IPS-18a (cell line): ENCODE data around the gene LARGE1.

Source experiments
- H3K27ac ChIP-seq: one replicate; pipeline ENCODE4 v1.5.1; 2013; ENCODE audit warnings: low read length
- H3K27me3 ChIP-seq: one replicate; pipeline ENCODE4 v1.6.1; 2013; ENCODE audit warnings: mild to moderate bottlenecking, low read length; ENCODE audit not compliant: control insufficient read depth, insufficient read depth
- H3K36me3 ChIP-seq: one replicate; pipeline ENCODE4 v1.6.1; 2013; ENCODE audit warnings: low read depth, low read length; ENCODE audit not compliant: control insufficient read depth
- H3K4me1 ChIP-seq: one replicate; pipeline ENCODE4 v1.6.1; 2013; ENCODE audit warnings: low read depth, low read length; ENCODE audit not compliant: control insufficient read depth
- H3K4me3 ChIP-seq: one replicate; pipeline ENCODE4 v1.5.1; 2013; ENCODE audit warnings: low read length
- H3K9ac ChIP-seq: one replicate; pipeline ENCODE4 v1.6.1; 2013; ENCODE audit warnings: mild to moderate bottlenecking, low read length, moderate library complexity
- H3K9me3 ChIP-seq: one replicate; pipeline ENCODE4 v1.6.1; 2013; ENCODE audit warnings: low read depth, low read length; ENCODE audit not compliant: control insufficient read depth

Gene LARGE1

DNA sequence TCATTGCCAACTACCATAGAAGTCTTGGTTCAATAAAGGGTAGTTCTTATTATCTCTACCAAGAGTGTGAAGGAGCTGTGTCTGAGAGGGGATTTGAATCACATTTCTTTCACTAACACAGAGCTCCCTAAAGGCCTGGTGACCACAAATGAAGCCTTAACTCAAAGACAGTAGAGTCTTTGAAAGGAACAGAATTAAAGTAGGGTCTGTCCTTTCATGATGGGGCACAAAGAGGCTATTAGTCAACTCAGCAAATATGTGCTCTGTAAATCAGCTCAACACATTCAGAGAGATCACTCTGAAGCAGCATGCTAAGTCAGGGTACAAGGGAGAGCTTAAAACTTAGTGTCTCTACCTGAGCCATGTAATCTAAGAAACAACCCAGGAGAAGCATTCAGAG, 649.7 kb downstream of the LARGE1 start:
- Histone ChIP-seq H3K36me3 (peaks cover 5% of the 10 kb centered on the region), H3K27me3 (no peaks in the 10 kb centered on the region), H3K9me3 (no peaks in the 10 kb centered on the region), H3K4me3 (no peak overlapping the region), H3K4me1 (no peaks in the 10 kb centered on the region), H3K27ac (no peak overlapping the region), H3K9ac (no peak overlapping the region)

GRCh38 chr22:33261699-33262098, 658.6 kb downstream of the LARGE1 start:
- Histone ChIP-seq H3K9me3 (no peaks in the 10 kb centered on the region), H3K36me3 (no peaks in the 10 kb centered on the region), H3K27me3 (no peaks in the 10 kb centered on the region), H3K27ac (no peak overlapping the region), H3K4me1 (no peaks in the 10 kb centered on the region), H3K4me3 (no peak overlapping the region), H3K9ac (no peak overlapping the region)

- Histone ChIP-seq H3K4me3 (no peak overlapping the region), H3K4me1 (no peaks in the 10 kb centered on the region), H3K9me3 (no peaks in the 10 kb centered on the region), H3K27me3 (no peaks in the 10 kb centered on the region), H3K36me3 (no peaks in the 10 kb centered on the region), H3K9ac (no peak overlapping the region), H3K27ac (no peak overlapping the region)
These were observed 659.8 kb downstream of the LARGE1 start for GRCh38 chr22:33260498-33260897.

DNA sequence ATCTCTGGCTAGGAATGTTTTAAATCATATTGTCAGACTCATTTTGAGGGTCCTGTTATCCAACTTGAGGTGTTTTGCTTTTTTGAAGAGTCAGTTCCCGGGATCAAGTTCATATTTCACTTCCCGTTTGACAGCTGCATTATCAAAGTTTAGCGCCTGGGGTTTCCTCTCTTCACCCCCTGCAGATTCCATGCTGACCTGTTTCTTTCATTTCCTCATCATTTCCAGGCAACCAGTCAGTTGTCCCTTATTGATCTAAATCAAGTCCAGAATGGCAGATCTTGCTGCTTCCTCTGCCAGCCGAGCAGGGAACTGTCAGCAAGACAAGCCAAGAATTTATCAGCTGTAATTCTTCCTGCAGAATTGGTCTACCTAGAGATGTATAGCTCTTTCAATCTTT, 664.5 kb downstream of the LARGE1 start:
- H3K27me3 ChIP-seq = no peaks in the 10 kb centered on the region
- H3K4me1 ChIP-seq = no peaks in the 10 kb centered on the region
- H3K36me3 ChIP-seq = no peaks in the 10 kb centered on the region
- H3K9me3 ChIP-seq = no peaks in the 10 kb centered on the region
- no peak overlapping the region for H3K9ac ChIP-seq
- no peak overlapping the region for H3K27ac ChIP-seq
- no peak overlapping the region for H3K4me3 ChIP-seq

GRCh38 chr22:33248948-33249347, 671.3 kb downstream of the LARGE1 start:
- H3K4me3 ChIP-seq = no peak overlapping the region
- H3K9ac ChIP-seq = no peak overlapping the region
- H3K9me3 ChIP-seq = no peaks in the 10 kb centered on the region

DNA sequence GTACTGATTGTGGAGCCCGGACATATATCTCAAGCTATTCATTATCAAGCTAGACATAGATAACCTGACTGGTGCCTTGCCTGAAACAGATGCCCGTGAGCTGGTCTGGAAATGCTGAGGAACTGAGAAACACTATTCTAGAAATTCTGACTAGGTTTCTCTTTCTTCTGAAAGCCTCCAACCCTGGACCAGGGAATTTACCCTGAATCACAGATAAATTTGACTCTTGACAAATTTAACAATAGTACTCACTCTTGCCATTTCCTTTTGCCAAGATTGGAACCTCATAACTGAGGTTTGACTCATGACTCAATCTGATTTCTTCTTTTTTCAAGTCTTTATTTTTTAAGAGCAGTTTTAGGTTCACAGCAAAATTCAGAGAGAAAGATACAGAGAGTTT, 672.5 kb downstream of the LARGE1 start:
- H3K4me3 ChIP-seq = no peak overlapping the region
- H3K4me1 ChIP-seq = no peaks in the 10 kb centered on the region
- H3K36me3 ChIP-seq = no peaks in the 10 kb centered on the region
- peaks cover 9% of the 10 kb centered on the region for H3K27me3 ChIP-seq
- no peak overlapping the region for H3K9ac ChIP-seq
- H3K9me3 ChIP-seq = no peaks in the 10 kb centered on the region
- no peak overlapping the region for H3K27ac ChIP-seq

More at GRCh38 chr22:33248948-33249347, 671.3 kb downstream of the LARGE1 start:
- H3K27me3 ChIP-seq = peaks cover 9% of the 10 kb centered on the region
- no peaks in the 10 kb centered on the region for H3K36me3 ChIP-seq
- no peaks in the 10 kb centered on the region for H3K4me1 ChIP-seq
- H3K27ac ChIP-seq = no peak overlapping the region

DNA sequence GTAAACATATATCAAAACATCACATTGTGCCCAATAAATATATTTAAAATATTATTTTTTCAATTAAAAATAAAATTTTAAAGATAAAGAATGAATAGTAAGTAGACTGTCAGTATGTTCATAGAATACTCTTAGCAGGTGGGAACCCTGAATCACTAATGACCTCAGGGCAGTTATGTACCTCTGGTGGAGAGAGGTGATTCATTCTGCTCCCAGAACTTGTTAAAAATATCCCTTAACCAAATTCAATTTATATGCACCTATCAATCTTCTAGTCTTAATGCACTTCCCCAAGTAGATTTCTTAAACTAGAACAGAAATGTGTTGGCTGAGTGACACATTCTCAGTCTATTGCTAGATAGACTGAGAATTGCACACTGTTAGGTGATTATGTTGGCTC, 678.2 kb downstream of the LARGE1 start:
- H3K36me3 ChIP-seq = no peaks in the 10 kb centered on the region
- no peaks in the 10 kb centered on the region for H3K4me1 ChIP-seq
- no peak overlapping the region for H3K27ac ChIP-seq
- H3K27me3 ChIP-seq = no peaks in the 10 kb centered on the region
- H3K9me3 ChIP-seq = no peaks in the 10 kb centered on the region
- no peak overlapping the region for H3K4me3 ChIP-seq
- H3K9ac ChIP-seq = no peak overlapping the region

DNA sequence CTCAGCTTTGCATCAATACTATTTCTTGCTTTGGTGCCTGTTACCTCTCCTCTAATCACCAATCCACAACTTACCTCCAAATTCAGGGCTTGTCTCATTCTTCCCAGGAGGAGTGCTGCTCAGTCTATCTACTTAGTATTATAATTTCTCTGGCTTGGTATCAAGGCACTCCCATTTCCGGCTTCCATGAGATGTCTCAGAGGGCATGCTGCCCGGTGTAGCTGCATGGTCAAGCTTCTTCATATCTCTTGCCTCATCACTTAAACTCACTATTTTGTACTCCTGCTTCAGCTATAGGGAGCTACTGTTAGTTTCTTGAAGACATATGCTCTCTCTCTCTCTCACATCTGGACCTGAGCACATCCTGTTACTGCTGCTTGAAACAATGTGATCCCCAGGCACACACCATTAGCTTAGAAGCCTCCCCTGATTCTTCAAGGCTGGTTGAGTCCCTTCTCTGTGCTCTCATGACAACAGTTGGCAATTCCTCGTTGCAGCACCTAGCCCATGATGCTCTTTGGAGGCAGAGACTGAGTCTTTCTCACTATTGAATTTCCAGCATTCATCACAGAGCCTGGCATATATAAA, 679.3 kb downstream of the LARGE1 start:
- H3K36me3 ChIP-seq = no peaks in the 10 kb centered on the region
- no peak overlapping the region for H3K9ac ChIP-seq
- no peak overlapping the region for H3K4me3 ChIP-seq
- no peak overlapping the region for H3K27ac ChIP-seq
- H3K27me3 ChIP-seq = no peaks in the 10 kb centered on the region
- no peaks in the 10 kb centered on the region for H3K9me3 ChIP-seq
- H3K4me1 ChIP-seq = no peaks in the 10 kb centered on the region

- Histone ChIP-seq H3K4me1 (no peaks in the 10 kb centered on the region), H3K36me3 (no peaks in the 10 kb centered on the region), H3K4me3 (no peak overlapping the region), H3K9me3 (peaks cover 30% of the 10 kb centered on the region), H3K27ac (no peak overlapping the region), H3K27me3 (no peaks in the 10 kb centered on the region), H3K9ac (no peak overlapping the region)
These were observed 688.2 kb downstream of the LARGE1 start for GRCh38 chr22:33232071-33232470.

- Histone ChIP-seq H3K27me3 (no peaks in the 10 kb centered on the region), H3K27ac (no peak overlapping the region), H3K4me1 (no peaks in the 10 kb centered on the region), H3K4me3 (no peak overlapping the region), H3K9me3 (peaks cover 30% of the 10 kb centered on the region), H3K9ac (no peak overlapping the region), H3K36me3 (no peaks in the 10 kb centered on the region)
These were observed 692.5 kb downstream of the LARGE1 start for GRCh38 chr22:33227791-33228190.

DNA sequence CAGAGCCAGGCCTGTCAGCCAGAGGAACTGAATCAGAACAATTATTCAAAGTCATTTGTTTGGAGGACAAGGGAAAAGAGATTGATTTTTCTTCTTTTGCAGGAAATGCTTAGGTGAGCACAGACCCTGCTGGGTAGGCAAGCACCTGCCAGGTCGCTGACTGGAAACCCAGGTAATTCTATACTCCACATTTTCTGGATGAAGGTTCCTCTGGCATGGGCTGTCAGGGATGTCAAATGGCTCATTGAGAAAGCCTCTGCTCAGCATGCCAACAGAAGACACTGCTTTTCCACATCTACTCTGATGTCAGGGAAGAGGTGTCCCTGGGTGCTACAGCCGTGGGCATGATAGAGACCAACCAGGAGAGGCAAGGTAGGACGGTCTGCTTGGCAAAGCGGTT, 695.4 kb downstream of the LARGE1 start:
- Histone ChIP-seq H3K9ac (no peak overlapping the region), H3K4me1 (no peaks in the 10 kb centered on the region), H3K27me3 (no peaks in the 10 kb centered on the region), H3K36me3 (no peaks in the 10 kb centered on the region), H3K27ac (no peak overlapping the region), H3K4me3 (no peak overlapping the region), H3K9me3 (peaks cover 21% of the 10 kb centered on the region)
